Activated CD4-positive, alpha-beta memory T cell treated with anti-CD3 and anti-CD28 coated beads, Interleukin-2, amount 10 ng/mL, durations not matched to agents 7 days and 5 days (primary cell): ENCODE data around the gene PPP2R3B. TPM values are rescaled to one million over a fixed set of nuclear protein-coding genes. Genes with fewer than 3 reads are reported as not detected.
A peak's percentile ranks its signal among the peaks of the same experiment; 100 is the strongest.
"Not testable (repeated sequence)": the region's sequence is repeated elsewhere in the genome, so short reads cannot be mapped to it uniquely, and the experiment has no call there.

Source experiments
- CTCF ChIA-PET: fragments of 350-600 bp; sonication (Branson Sonifier 250); formaldehyde crosslinking; loops from one replicate; lab custom pipeline; 2021; ENCODE audit warnings: antibody characterized with exemption, inconsistent platforms; lab: Charles Lee
- POLR2A ChIA-PET: fragments of 350-600 bp; sonication (Branson Sonifier 250); formaldehyde crosslinking; loops from one replicate; lab custom pipeline; 2021; ENCODE audit warnings: antibody characterized with exemption; lab: Charles Lee
- DNase-seq: peaks from one replicate; pipeline ENCODE4 v3.0.0-alpha.2; 2020
- H3K27ac Mint-ChIP-seq: one replicate; pipeline ENCODE4 v1.8.0; 2021; ENCODE audit warnings: mild to moderate bottlenecking, mixed read lengths
- H3K27me3 Mint-ChIP-seq: one replicate; pipeline ENCODE4 v1.8.0; 2021; ENCODE audit warnings: mixed read lengths
- H3K36me3 Mint-ChIP-seq: one replicate; pipeline ENCODE4 v1.8.0; 2021; ENCODE audit warnings: low read depth, mixed read lengths
- H3K4me1 Mint-ChIP-seq: one replicate; pipeline ENCODE4 v1.8.0; 2021; ENCODE audit warnings: mixed read lengths
- H3K4me3 Mint-ChIP-seq: one replicate; pipeline ENCODE4 v1.8.0; 2021; ENCODE audit warnings: mild to moderate bottlenecking, mixed read lengths
- H3K9me3 Mint-ChIP-seq: one replicate; pipeline ENCODE4 v1.8.0; 2021; ENCODE audit warnings: mixed read lengths
- total RNA-seq, 2 experiments: library from RNA; stranded (reverse); gene quantifications; one replicate each; pipeline ENCODE4 v1.2.3, GENCODE V29; 2021

Gene PPP2R3B
- total RNA-seq, 2 experiments from 2014 or later: 26.1 to 26.3 TPM

DNA sequence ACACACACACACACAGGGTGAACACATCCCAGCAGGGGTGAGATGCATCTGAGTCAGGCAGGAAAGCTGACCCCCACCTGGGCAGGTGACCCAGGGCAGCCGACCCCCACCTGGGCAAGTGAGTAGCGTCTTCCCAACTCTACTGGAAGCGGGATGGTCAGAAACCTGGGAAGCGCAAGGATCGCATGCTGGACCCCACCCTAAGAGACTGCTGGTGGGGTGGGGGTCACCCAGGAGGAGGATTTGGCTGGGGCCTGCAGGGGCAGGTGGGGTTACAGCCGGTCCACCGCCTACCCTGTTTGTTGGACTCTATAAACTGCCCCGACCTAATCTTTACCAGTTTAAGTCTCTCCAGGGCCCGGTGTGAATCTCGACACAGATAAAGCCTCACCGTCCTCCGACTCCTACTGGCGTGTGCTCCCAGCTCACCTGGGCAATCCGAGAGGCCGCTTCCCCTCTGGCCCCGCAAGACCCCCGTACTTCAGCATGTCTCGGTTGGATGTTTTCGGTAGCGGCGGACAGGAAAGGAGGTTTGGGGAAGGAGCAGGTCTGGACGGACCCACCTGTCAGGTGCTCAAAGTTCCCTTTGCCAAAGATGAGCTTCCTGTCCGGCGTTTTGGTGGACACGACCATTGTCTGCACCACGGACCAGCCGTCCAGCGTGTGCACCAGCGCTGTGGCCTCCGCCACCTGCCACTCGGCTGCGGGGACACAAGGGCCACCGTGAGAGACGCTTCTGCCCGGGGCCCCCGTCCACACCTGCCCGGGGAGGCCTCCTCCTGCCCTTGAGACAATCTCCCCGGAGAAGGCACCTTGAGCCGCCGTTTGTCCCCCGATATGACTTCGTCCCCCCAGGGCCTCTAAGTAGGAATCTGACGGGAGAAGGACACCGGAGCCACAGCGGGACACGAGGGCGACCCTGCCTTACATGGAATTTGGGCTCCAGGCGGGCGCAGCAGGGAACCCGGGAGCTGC is 70.1 kb downstream of the PPP2R3B start:
- H3K9me3 Mint-ChIP-seq: no peaks in the 10 kb centered on the region
- no peak for DNase-seq
- peaks cover 14% of the 10 kb centered on the region for H3K4me1 Mint-ChIP-seq
- no peaks in the 10 kb centered on the region for H3K27me3 Mint-ChIP-seq
- ChIA-PET POLR2A (no interaction called here), CTCF (no interaction called here)
- H3K36me3 Mint-ChIP-seq: peaks cover 20% of the 10 kb centered on the region
- peak overlapping the region; percentile 24 for H3K4me3 Mint-ChIP-seq
- peak overlapping the region; percentile 44 for H3K27ac Mint-ChIP-seq

DNA sequence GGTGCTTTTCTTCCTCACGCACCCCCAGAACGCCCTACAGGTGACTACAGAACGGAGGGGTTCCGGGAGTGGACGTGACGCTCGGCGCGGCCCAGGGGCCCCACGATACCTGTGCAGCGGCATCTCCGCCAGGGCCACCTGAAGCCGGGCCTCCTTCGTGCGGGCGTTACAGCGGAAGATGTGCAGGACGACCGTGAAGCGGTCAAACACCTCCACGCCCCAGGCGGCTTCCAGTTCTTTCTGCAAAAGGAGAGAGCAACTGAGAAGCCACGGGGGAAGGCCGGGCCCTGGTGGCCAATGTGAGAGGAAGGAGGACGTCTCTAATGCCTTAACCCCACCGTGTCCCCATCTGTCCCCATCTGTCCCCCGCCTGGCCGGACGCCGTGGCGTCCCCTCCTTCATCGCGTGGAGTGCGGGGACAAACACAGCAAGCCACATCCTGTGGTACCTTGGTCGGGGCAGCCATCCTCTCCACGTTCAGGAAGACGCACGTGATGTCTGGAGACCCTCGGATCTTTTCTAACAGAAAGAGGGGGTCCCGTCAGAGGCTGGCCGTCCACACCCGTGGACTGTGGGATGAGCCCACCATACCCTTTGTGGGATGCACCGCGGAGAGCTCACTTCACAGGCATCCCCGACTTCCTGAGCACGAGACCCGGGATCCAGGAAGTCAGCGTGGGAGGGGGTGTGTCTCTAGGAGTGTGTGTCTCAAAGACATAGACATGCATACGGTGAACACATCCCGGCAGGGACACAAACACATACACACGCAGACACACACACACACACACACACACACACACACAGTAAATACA is 71.7 kb downstream of the PPP2R3B start:
- POLR2A ChIA-PET: no interaction called here
- no peak for DNase-seq
- H3K36me3 Mint-ChIP-seq: peaks cover 26% of the 10 kb centered on the region
- no peak overlapping the region for H3K27ac Mint-ChIP-seq
- no peak overlapping the region for H3K4me3 Mint-ChIP-seq
- H3K9me3 Mint-ChIP-seq: no peaks in the 10 kb centered on the region
- CTCF ChIA-PET: no interaction called here
- no peaks in the 10 kb centered on the region for H3K27me3 Mint-ChIP-seq
- H3K4me1 Mint-ChIP-seq: peaks cover 9% of the 10 kb centered on the region

DNA sequence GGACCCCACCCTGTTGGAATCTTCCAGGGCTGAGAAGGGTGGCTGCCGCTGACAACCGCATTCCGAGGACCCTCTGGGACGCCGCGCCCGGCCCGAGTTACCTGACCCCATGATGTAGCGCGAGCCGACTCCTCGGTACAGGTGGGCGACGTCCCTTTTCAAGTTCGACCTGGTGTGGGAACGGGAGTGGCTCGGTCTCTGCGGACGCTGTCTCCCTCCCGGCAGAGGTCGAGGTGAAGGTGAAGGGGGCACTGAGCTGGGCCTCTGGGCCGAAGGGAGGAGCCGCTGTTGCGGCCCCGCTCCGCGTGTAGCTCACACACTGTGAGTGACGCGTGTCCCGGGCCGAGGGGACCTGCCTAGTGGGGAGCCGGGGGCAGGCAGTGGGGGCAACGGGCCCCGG is 72.7 kb downstream of the PPP2R3B start:
- ChIA-PET POLR2A (no interaction called here), CTCF (no interaction called here)
- Mint-ChIP-seq H3K4me1 (peaks cover 9% of the 10 kb centered on the region), H3K36me3 (peaks cover 31% of the 10 kb centered on the region), H3K4me3 (no peak overlapping the region), H3K27me3 (no peaks in the 10 kb centered on the region), H3K27ac (no peak overlapping the region), H3K9me3 (no peaks in the 10 kb centered on the region)
- DNase-seq: no peak

DNA sequence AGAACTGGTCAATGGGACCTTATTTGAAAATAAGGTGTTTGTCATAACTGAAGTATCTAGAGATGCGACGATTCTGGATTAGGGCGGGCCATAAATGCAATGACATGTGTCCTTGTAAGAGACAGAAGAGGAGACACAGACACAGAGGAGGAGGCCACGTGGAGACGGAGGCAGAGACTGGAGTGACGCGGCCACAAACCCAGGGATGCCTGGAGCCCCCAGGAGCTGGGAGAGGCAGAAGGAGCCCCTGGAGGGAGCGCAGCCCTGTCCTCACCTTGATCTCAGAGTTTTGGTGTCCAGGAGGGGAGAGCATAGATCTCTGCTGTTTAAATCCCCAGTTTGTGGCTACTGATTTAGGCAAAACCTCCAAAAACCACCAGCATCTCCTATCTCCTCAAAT is 73.2 kb downstream of the PPP2R3B start:
- H3K27me3 Mint-ChIP-seq: no peaks in the 10 kb centered on the region
- H3K36me3 Mint-ChIP-seq: peaks cover 33% of the 10 kb centered on the region
- no peak overlapping the region for H3K27ac Mint-ChIP-seq
- POLR2A ChIA-PET: no interaction called here
- H3K4me3 Mint-ChIP-seq: no peak overlapping the region
- DNase-seq: no peak
- peaks cover 9% of the 10 kb centered on the region for H3K4me1 Mint-ChIP-seq
- CTCF ChIA-PET: no interaction called here
- no peaks in the 10 kb centered on the region for H3K9me3 Mint-ChIP-seq

DNA sequence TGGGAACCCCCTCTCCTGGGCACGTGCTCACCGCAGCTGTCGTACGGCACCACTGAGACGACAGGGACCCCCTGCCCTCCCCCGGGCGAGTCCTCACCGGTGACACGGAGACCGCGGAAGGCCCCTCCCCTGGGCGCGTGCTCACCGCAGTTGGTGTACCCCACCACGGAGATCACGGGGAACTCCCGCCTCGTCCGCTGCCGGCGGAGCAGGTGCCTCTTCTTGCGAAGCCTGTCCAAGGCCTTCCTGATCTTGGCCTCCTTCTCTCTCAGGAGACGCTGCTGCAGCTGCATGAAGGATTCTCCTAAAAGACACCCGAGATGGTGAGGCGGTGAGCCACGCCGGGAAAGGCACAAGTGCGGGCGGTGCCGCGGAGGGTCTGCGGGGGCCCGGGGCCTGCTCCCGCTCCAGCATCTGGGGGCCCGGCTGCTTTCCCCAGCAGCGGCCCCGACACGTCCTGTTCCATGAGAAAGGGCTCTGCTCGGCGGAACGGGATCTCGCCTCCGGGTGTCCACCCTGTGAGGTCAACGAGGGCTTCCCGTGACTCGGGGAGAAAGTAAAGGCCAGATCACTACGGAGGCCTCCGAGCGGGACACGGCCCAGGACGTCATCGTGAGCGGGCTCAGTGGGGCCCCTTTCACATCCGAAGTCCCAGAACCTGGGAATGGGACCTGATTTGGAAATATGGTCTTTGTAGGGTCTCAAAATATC is 73.9 kb downstream of the PPP2R3B start:
- Mint-ChIP-seq H3K27me3 (no peaks in the 10 kb centered on the region), H3K4me3 (no peak overlapping the region), H3K4me1 (peaks cover 6% of the 10 kb centered on the region), H3K36me3 (peaks cover 40% of the 10 kb centered on the region), H3K27ac (no peak overlapping the region), H3K9me3 (no peaks in the 10 kb centered on the region)
- no peak for DNase-seq
- ChIA-PET CTCF (no interaction called here), POLR2A (no interaction called here)

DNA sequence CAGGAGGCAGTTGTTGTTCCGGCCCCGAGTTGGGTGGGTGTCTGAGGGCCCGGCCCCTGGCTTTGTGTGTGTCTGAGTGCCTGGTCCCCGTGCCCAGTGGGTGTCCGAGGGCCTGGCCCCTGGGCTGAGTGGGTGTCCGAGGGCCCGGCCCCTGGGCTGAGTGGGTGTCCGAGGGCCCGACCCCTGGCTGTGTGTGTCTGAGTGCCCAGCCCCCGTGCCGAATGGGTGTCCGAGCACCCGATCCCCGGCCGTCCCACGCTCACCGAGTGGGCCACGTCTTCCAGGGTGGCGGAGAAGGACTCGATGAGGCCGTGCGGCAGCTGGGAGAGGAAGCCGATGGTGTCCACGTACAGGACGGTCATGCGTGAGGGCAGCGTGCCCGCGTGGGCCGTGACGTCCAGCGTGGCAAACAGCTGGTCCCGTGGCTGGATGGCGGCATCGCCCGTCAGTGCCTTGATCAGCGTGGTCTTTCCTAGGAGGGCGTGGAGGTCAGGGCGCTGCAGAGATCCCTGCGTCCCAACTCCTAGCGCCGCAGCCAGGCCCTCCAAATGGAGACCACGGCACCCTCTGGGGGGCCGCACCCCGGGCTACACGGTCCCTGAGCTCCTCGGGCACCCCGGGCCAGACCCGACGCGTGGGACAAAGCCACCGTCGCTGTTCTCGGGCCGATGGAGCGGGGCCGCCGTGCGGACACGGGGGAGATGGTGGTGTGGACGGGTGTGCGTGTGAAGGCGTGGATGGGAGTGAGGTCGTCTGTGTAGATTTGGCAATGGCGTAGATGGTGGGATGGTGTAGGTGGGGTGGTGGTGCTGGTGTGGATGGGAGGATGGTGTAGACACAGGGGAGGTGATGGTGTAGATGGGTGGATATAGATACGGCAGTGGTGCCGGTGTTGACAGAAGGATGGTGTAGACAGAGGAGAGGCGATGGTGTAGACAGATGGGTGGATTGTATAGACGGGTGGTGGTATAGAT is 75.3 kb downstream of the PPP2R3B start:
- H3K4me3 Mint-ChIP-seq: no peak overlapping the region
- DNase-seq: no peak
- H3K27ac Mint-ChIP-seq: no peak overlapping the region
- no peaks in the 10 kb centered on the region for H3K27me3 Mint-ChIP-seq
- H3K36me3 Mint-ChIP-seq: peaks cover 47% of the 10 kb centered on the region
- ChIA-PET CTCF (no interaction called here), POLR2A (no interaction called here)
- no peaks in the 10 kb centered on the region for H3K4me1 Mint-ChIP-seq
- no peaks in the 10 kb centered on the region for H3K9me3 Mint-ChIP-seq

DNA sequence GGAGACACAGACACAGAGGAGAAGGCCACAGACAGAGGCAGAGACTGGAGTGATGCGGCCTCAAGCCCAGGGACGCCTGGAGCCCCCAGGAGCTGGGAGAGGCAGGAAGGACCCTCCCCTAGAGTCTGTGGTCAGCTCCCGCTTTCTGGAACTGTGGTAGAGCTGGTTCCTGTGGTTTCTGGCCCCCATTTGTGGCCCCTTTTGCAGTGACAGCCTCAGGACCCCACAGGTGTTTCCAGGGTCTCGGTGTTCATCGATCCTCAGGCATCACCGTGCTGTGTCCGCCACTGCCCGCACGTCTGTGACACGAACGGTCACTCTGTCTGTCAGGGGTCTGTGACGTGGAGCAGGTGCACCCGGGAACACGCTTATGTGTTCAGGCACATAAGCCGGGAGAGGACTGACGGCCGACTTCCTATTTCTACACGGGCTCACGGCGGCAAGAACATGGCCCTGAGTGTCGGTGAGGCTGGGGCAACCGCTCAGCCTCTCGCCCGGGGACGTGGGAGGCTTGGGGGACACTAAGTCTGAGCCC is 76.0 kb downstream of the PPP2R3B start:
- Mint-ChIP-seq H3K36me3 (peaks cover 50% of the 10 kb centered on the region), H3K27me3 (no peaks in the 10 kb centered on the region), H3K27ac (no peak overlapping the region), H3K4me3 (no peak overlapping the region), H3K4me1 (no peaks in the 10 kb centered on the region), H3K9me3 (no peaks in the 10 kb centered on the region)
- ChIA-PET CTCF (no interaction called here), POLR2A (no interaction called here)
- DNase-seq: no peak

DNA sequence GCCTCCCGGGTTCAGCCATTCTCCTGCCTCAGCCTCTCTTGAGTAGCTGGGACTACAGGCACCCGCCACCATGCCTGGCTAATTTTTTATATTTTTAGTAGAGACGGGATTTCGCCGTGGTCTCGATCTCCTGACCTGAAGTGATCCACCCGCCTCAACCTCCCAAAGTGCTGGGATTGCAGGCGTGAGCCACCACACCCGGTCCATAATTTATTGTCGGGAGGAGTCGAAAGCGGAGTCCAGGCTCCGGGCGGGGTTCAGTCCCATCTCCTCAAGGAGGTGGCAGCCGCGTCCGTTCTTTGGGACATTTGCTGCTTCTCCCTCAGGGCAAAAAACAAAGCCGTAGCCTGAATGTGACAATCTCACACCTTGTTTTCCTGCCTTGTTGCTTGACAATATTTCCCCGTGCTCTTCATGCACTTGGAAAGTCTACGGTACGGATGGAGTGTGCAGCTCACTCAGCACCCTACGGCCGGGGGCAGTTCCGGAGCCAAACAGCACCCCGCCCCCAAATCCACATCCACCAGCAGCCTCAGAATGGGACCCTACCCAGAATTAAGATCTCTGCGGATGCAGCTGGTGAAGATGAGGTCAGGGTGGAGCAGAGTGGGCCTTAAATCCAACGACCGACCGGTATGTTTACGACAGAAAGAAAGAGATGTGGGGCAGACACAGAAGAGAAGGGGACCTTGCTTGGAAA is 77.7 kb downstream of the PPP2R3B start:
- Mint-ChIP-seq H3K9me3 (no peaks in the 10 kb centered on the region), H3K27me3 (no peaks in the 10 kb centered on the region), H3K4me3 (no peak overlapping the region), H3K4me1 (no peaks in the 10 kb centered on the region), H3K27ac (no peak overlapping the region), H3K36me3 (peaks cover 54% of the 10 kb centered on the region)
- CTCF ChIA-PET: no interaction called here
- DNase-seq: no peak
- POLR2A ChIA-PET: no interaction called here

DNA sequence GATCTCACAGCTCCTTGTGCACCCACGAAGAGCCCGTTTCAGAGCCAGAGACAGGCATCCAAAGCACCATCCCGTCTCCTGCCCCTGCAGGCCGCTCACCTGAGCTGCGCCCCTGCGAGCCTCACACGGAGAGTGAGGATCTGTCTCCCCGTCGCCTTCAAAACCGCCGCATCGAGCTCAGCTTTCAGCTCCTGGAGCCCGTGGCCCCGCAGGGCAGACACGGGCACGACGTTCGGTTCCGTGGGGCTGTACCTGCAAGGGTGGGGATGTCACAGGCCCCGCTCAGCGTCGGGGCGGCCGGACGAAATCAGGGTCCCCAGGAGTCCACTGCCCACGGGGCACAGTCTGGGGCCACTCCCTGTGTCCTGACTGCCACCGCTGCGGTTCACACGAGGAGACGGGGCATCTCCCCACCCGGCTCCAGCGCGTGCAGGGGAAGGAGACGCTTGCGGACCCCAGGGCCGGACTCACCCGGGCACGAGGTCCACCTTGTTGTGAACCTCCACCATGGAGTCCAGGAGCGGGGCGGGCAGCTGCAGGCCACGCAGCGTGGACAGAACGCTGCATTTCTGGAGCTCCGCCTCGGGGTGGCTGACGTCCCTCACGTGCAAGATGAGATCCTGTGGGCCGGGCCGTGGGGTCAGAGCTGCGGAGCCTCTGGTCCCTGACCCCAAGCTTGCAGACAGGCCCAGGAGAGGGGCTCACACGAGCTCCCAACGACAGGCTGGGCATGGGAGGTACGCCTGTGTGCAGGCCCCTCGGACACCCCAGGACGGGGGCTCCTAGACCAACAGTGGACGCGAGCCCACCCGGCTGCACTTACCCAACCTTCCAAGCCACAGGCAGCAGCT is 79.2 kb downstream of the PPP2R3B start:
- H3K36me3 Mint-ChIP-seq: peaks cover 52% of the 10 kb centered on the region
- no peak for DNase-seq
- no peaks in the 10 kb centered on the region for H3K9me3 Mint-ChIP-seq
- H3K4me3 Mint-ChIP-seq: no peak overlapping the region
- ChIA-PET POLR2A (no interaction called here), CTCF (no interaction called here)
- no peaks in the 10 kb centered on the region for H3K4me1 Mint-ChIP-seq
- no peaks in the 10 kb centered on the region for H3K27me3 Mint-ChIP-seq
- no peak overlapping the region for H3K27ac Mint-ChIP-seq

DNA sequence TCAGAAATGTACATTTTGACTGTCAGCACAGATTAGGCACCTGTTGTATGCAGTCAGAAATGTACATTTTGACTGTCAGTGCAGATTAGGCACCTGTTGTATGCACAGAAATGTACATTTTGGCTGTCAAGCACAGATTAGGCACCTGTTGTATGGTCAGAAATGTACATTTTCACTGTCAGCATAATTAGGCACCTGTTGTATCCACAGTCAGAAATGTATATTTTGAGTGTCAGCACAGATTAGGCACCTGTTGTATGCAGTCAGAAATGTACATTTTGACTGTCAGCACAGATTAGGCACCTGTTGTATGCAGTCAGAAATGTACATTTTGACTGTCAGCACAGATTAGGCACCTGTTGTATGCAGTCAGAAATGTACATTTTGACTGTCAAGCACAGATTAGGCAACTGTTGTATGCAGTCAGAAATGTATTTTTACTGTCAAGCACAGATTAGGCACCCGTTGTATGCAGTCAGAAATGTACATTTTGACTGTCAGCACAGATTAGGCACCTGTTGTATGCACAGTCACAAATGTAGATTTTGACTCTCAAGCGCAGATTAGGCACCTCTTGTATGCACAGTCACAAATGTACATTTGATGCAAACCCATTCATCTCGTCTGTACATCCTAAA is 80.0 kb downstream of the PPP2R3B start:
- DNase-seq, CTCF ChIA-PET, H3K4me1 Mint-ChIP-seq, H3K9me3 Mint-ChIP-seq, H3K4me3 Mint-ChIP-seq, H3K27ac Mint-ChIP-seq, POLR2A ChIA-PET, H3K27me3 Mint-ChIP-seq: not testable (repeated sequence)
- peaks cover 53% of the 10 kb centered on the region for H3K36me3 Mint-ChIP-seq
